ENCODE data around the gene STK35. TPM values are rescaled to one million over a fixed set of nuclear protein-coding genes. Genes with fewer than 3 reads are reported as not detected.

STK35 gene
- total RNA-seq, 4 donors from 2014 or later: 10.2 to 28.0 (median 17.5) TPM

DNA sequence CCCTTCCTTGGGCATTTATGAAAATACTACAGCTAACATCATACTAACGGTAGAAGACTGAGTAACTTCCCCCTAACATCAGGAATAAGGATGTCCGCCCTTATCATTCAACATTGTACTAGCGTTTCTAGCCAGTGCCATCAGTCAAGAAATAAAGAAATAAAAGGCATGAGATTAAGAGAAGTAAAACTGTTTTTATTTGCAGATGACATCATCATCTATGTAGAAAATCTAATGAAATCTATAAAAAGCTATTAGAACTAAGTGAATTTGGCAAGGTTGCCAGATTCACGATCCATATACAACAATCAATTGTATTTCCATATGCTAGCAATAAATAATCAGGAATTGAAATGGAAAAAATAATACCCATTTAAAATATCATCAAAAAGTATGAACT lies 54.6 kb downstream of the STK35 start:
- no peaks in the 10 kb centered on the region for H3K36me3 ChIP-seq
- H3K4me3 ChIP-seq: no peak overlapping the region
- H3K27me3 ChIP-seq: no peaks in the 10 kb centered on the region
- H3K27ac ChIP-seq: no peak overlapping the region
- TF ChIP-seq, protein P1, sequence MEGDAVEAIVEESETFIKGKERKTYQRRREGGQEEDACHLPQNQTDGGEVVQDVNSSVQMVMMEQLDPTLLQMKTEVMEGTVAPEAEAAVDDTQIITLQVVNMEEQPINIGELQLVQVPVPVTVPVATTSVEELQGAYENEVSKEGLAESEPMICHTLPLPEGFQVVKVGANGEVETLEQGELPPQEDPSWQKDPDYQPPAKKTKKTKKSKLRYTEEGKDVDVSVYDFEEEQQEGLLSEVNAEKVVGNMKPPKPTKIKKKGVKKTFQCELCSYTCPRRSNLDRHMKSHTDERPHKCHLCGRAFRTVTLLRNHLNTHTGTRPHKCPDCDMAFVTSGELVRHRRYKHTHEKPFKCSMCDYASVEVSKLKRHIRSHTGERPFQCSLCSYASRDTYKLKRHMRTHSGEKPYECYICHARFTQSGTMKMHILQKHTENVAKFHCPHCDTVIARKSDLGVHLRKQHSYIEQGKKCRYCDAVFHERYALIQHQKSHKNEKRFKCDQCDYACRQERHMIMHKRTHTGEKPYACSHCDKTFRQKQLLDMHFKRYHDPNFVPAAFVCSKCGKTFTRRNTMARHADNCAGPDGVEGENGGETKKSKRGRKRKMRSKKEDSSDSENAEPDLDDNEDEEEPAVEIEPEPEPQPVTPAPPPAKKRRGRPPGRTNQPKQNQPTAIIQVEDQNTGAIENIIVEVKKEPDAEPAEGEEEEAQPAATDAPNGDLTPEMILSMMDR (IDR thresholded peaks at IDR 0.05): no peak
- TF ChIP-seq POLR2A (IDR thresholded peaks at IDR 0.05): no peak
- peaks cover 0 to 7% of the 10 kb centered on the region in 2 donors for H3K4me1 ChIP-seq
- no peaks in the 10 kb centered on the region for H3K9me3 ChIP-seq
- DNase-seq: no peak
- intact Hi-C loops (cut with DNase I; ENCODE audit: low total_unique reads): no loop called here

DNA sequence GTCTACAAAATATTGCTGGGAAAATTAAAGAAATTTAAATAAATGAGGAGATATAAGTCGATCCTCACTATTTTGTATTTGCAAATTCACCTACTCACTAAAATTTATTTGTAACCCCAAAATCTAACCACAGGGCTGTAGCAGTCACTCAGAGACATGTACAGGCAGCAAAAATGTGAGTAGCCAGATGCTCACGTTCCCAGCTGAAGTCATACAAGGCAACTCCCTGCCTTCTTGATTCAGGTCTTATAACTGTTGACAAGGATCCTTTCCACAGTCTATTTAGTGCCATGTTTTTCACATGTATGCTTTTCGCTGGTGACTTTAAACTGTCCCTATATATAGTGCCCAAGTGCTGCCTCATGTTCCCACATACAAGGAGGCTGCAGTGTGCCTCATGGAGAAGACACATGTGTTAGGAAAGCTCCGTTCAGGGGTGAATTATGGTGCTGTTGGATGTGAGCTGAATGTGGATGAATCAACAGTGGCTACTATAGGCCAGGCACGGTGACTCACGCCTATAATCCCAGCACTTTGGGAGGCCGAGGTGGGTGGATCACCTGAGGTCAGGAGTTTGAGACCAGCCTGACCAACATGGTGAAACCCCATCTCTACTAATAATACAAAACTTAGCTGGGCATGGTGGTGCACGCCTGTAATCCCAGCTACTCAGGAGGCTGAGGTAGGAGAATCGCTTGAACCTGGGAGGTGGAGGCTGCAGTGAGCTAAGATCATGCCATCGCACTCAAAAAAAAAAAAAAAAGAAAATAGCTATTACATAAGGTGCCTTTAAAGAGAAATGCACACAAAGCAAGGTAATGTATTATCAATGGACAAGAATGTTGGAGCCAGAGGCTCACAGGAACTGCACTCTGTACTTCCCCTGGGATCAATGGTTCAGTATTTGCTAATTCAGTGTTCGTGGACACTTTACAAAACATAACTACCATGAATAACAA lies 55.3 kb downstream of the STK35 start:
- intact Hi-C loops (cut with DNase I; ENCODE audit: low total_unique reads): no loop called here
- no peak for DNase-seq
- H3K4me1 ChIP-seq: peaks cover 0 to 2% of the 10 kb centered on the region in 2 donors
- H3K27me3 ChIP-seq: no peaks in the 10 kb centered on the region
- TF ChIP-seq, protein P1 (IDR thresholded peaks at IDR 0.05): no peak
- no peak for TF ChIP-seq POLR2A (IDR thresholded peaks at IDR 0.05)
- no peak overlapping the region for H3K4me3 ChIP-seq
- no peak overlapping the region for H3K27ac ChIP-seq
- no peaks in the 10 kb centered on the region for H3K36me3 ChIP-seq
- H3K9me3 ChIP-seq: no peaks in the 10 kb centered on the region

DNA sequence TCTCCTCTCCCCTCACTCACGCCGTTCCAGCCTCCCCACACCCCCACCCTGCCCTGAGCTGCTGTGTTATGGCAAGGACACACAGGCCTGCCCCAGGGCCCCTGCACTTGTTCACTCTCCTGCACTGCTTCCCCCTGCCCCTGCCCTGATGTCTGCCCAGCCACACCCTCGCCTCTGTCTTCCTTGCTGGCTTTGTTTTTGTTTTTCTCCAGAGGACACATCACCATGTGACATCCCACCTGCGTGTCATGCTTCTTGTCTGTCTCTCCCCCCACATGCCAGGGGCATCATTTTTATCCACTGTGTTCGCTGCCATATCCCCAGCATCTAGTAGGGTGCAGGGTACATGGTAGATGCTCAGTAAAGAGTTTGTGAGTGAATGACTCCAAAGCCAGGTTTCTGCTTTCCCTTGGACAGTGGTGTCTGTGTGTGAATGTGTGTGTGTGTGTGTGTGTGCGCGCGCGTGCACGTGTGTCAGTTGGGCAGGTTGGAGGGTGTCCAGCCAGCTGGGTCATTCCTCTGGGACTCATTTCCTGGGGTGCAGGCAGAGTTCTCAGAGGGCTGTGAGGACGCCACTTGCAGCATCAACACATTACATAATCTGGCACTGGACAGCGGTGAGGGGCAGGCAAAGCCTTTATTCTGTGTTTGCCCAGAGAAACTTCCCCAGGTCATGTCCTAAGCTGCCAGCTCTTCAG lies 60.6 kb downstream of the STK35 start:
- no peak for DNase-seq
- Histone ChIP-seq H3K4me3 (no peak overlapping the region), H3K36me3 (no peaks in the 10 kb centered on the region), H3K27ac (no peak overlapping the region), H3K4me1 (no peaks in the 10 kb centered on the region), H3K9me3 (no peaks in the 10 kb centered on the region), H3K27me3 (no peaks in the 10 kb centered on the region)
- TF ChIP-seq, protein P1 (IDR thresholded peaks at IDR 0.05): no peak
- no peak for TF ChIP-seq POLR2A (IDR thresholded peaks at IDR 0.05)
- intact Hi-C loops (cut with DNase I; ENCODE audit: low total_unique reads): no loop called here

DNA sequence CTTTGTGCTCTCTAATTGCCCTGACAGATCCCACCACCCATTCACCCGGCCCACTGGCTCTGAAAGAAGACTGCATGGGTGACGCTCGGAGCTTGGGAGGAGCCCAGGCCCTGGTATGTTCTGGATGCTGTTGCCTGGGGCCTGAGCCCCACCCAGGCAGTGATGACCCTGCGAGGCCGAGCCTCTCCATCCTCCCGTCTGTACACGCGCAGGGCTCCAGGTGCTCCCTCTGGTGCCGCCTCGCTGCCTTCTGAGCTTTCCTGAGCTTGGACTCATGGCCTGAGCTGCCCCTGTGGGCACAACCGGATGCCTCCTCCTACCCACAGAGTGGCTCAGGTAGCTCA lies 61.2 kb downstream of the STK35 start:
- Histone ChIP-seq H3K4me1 (no peaks in the 10 kb centered on the region), H3K9me3 (no peaks in the 10 kb centered on the region), H3K27ac (no peak overlapping the region), H3K4me3 (no peak overlapping the region), H3K27me3 (no peaks in the 10 kb centered on the region), H3K36me3 (no peaks in the 10 kb centered on the region)
- intact Hi-C loops (cut with DNase I; ENCODE audit: low total_unique reads): no loop called here
- TF ChIP-seq, protein P1 (IDR thresholded peaks at IDR 0.05): no peak
- TF ChIP-seq POLR2A (IDR thresholded peaks at IDR 0.05): no peak
- no peak for DNase-seq

GRCh38 chr20:2163312-2163711 lies 61.7 kb downstream of the STK35 start:
- no peak for TF ChIP-seq POLR2A (IDR thresholded peaks at IDR 0.05)
- TF ChIP-seq, protein P1 (IDR thresholded peaks at IDR 0.05): no peak
- H3K9me3 ChIP-seq: no peaks in the 10 kb centered on the region
- no peak for DNase-seq
- H3K4me3 ChIP-seq: no peak overlapping the region
- H3K27me3 ChIP-seq: no peaks in the 10 kb centered on the region
- intact Hi-C loops (cut with DNase I; ENCODE audit: low total_unique reads): no loop called here
- H3K36me3 ChIP-seq: no peaks in the 10 kb centered on the region
- H3K27ac ChIP-seq: no peak overlapping the region
- H3K4me1 ChIP-seq: no peaks in the 10 kb centered on the region

Measured in uterus (tissue), 4 donors.